GM12873 (cell line): ENCODE data around the gene LUM.

Source experiments
- CTCF ChIP-seq: IDR thresholded peaks from 2 replicates; pipeline ENCODE4 v1.5.1; 2012; ENCODE audit warnings: low read depth, mild to moderate bottlenecking, moderate library complexity, low read length, control low read depth; ENCODE audit not compliant: insufficient read depth; ENCODE audit errors: missing control alignments

The LUM gene

GRCh38 chr12:91072931-91073330 lies 38.4 kb downstream of the LUM start:
- no peak for TF ChIP-seq CTCF

- no peak for TF ChIP-seq CTCF
Measured at GRCh38 chr12:91070936-91071335, 40.4 kb downstream of the LUM start.

GRCh38 chr12:91065396-91065795 lies 45.9 kb downstream of the LUM start:
- TF ChIP-seq CTCF = no peak

- TF ChIP-seq CTCF = no peak
Measured at GRCh38 chr12:91064640-91065039, 46.7 kb downstream of the LUM start.

GRCh38 chr12:91061091-91061490 lies 50.2 kb downstream of the LUM start:
- TF ChIP-seq CTCF = no peak

- no peak for TF ChIP-seq CTCF
Measured at GRCh38 chr12:91059211-91059610, 52.1 kb downstream of the LUM start.

- no peak for TF ChIP-seq CTCF
Measured at GRCh38 chr12:91058786-91059185, 52.5 kb downstream of the LUM start.

GRCh38 chr12:91057368-91058165 lies 53.7 kb downstream of the LUM start, which contains the start of gene KERA:
Gene KERA, minus strand, starts transcription at chr12:91058024. Its CDS starts 1,743 bp downstream, at chr12:91056281.
- no peak for TF ChIP-seq CTCF
